ENCODE measurements around the gene AKT2. TPM values are rescaled to one million over a fixed set of nuclear protein-coding genes. Genes with fewer than 3 reads are reported as not detected.

The AKT2 gene
- total RNA-seq, 1 experiment from 2014 or later: 150 TPM

- H3K9ac ChIP-seq (ENCODE audit: extremely low read depth, insufficient read length, low read length): no peak overlapping the region
- no peaks in the 10 kb centered on the region for H3K4me1 ChIP-seq (ENCODE audit: insufficient read depth, low read length)
- H2AK5ac ChIP-seq (ENCODE audit: insufficient read length, low read length): no peak overlapping the region
- H3K27me3 ChIP-seq (ENCODE audit: insufficient read depth, low read length): no peaks in the 10 kb centered on the region
- H4K5ac ChIP-seq (ENCODE audit: insufficient read length, low read depth, low read length): no peak overlapping the region
- H3K36me3 Mint-ChIP-seq (ENCODE audit: insufficient read depth in 1 of 3, low read depth in 3 of 3): peaks cover 2 to 5% (median 3%) of the 10 kb centered on the region in 3 experiments; a peak in 5 of 7 replicates
- no peak overlapping the region for H2BK20ac ChIP-seq (ENCODE audit: low read depth, low read length, poor library complexity, severe bottlenecking)
- H3K4me3 Mint-ChIP-seq: no peak overlapping the region
- H2BK15ac ChIP-seq (ENCODE audit: low read depth, low read length): no peak overlapping the region
- DNase-seq: no peak
- no peak overlapping the region for H3K4me2 ChIP-seq (ENCODE audit: insufficient read depth, insufficient read length, low read length)
- no peak overlapping the region for H4K91ac ChIP-seq (ENCODE audit: insufficient read length, low read depth, low read length)
- H3K27me3 Mint-ChIP-seq (ENCODE audit: low read depth): peaks cover 29% of the 10 kb centered on the region
- H3K9me3 ChIP-seq (ENCODE audit: control insufficient read depth, low read depth, low read length): no peaks in the 10 kb centered on the region
- peaks cover 3% of the 10 kb centered on the region for H3K23me2 ChIP-seq (ENCODE audit: insufficient read length, low read depth, low read length, poor library complexity, severe bottlenecking)
- no peak overlapping the region for H3K56ac ChIP-seq (ENCODE audit: insufficient read length, low read depth, low read length)
- WGBS (ENCODE audit: extremely low coverage, insufficient read length, low lambda C conversion rate): no CpG with 5 or more reads among the region's 32 CpGs
- H3K9me3 Mint-ChIP-seq: peaks cover 3 to 7% of the 10 kb centered on the region in 2 experiments
- no peak overlapping the region for H2BK120ac ChIP-seq (ENCODE audit: low read depth, low read length, poor library complexity, severe bottlenecking)
- H4K8ac ChIP-seq (replicated peaks; ENCODE audit: insufficient read length, low read depth, low read length): no peak overlapping the region
- H3K23ac ChIP-seq (ENCODE audit: insufficient read length, low read depth, low read length): no peak overlapping the region
- H3K4me1 Mint-ChIP-seq: peaks cover 3 to 6% of the 10 kb centered on the region in 2 experiments; a peak in 3 of 4 replicates
- H4K20me1 ChIP-seq (ENCODE audit: control insufficient read depth, insufficient read depth, insufficient read length): no peaks in the 10 kb centered on the region
- H2BK5ac ChIP-seq (ENCODE audit: insufficient read length, low read length): no peak overlapping the region
- H3K4ac ChIP-seq (ENCODE audit: low read depth, low read length): no peak overlapping the region
- H3K27ac ChIP-seq (ENCODE audit: insufficient read length, low read depth, low read length): no peak overlapping the region
- H3K18ac ChIP-seq (ENCODE audit: insufficient read length, low read depth, low read length): no peak overlapping the region
- no peaks in the 10 kb centered on the region for H3K79me2 ChIP-seq (ENCODE audit: insufficient read depth, low read length)
- TF ChIP-seq CTCF (conservative IDR thresholded peaks at IDR 0.05): no peak
- no peak overlapping the region for H3K27ac Mint-ChIP-seq
- H3T11ph ChIP-seq (ENCODE audit: low read length): no peak overlapping the region
- no peak overlapping the region for H2AFZ ChIP-seq (ENCODE audit: low read length)
- H2BK12ac ChIP-seq (ENCODE audit: insufficient read length, low read depth, low read length): no peak overlapping the region
- no peak overlapping the region for H3K14ac ChIP-seq (ENCODE audit: insufficient read depth, low read length)
- no peaks in the 10 kb centered on the region for H3K79me1 ChIP-seq (ENCODE audit: insufficient read depth, low read depth, low read length, poor library complexity, severe bottlenecking)
Measured at GRCh38 chr19:40224342-40225150, 60.6 kb downstream of the AKT2 start.
